Fibroblast of lung (primary cell): ENCODE results near the gene MCCC2.

Experiments
- CTCF ChIP-seq, 2 donors: IDR thresholded peaks in 1 of 2; conservative IDR thresholded peaks in 1 of 2; 1 replicate in 1 of 2; 2 replicates in 1 of 2; pipeline ENCODE4 v1.5.1; 2011 to 2012; ENCODE audit warnings: low read length in 2 of 2, control low read depth in 1 of 2, inconsistent platforms in 1 of 2, low read depth in 1 of 2, mild to moderate bottlenecking in 1 of 2
- EZH2 ChIP-seq: IDR thresholded peaks from 2 replicates; pipeline ENCODE4 v1.5.1; 2012; ENCODE audit warnings: low read length, control low read depth, mild to moderate bottlenecking; ENCODE audit errors: missing control alignments

DNA sequence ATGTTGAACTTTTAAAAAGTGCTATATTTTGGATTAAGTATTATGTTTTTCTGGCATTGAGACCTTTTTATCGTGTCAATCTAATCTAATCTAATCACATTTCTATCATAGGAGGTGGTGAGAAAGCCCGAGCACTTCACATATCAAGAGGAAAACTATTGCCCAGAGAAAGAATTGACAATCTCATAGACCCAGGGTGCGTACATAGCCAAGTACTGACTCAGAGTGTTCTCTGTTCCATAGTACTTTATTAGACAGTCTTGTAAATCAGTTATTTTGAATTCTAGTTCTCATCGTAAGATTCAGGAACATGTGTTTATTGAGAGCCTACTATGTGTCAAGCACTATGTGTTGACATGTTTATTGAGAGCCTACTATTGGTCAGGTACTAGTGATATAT lies 9.0 kb downstream of the MCCC2 start:
- TF ChIP-seq CTCF (conservative IDR thresholded peaks at IDR 0.05 in 1 of 2, IDR thresholded peaks at IDR 0.05 in 1 of 2; ENCODE audit: low read depth in 1 of 2, low read length in 2 of 2): no peak
- no peak for TF ChIP-seq EZH2
